Prostate gland (tissue), 2 donors: ENCODE data around the gene NEUROD4.

Source experiments
- POLR2A ChIP-seq: fragments of 450-650 bp; IDR thresholded peaks from one replicate; pipeline ENCODE4 v1.6.1; 2016; ENCODE audit warnings: antibody characterized with exemption, mild to moderate bottlenecking
- TF ChIP-seq, protein P1 (sequence below), 4 experiments: fragments of 200-600 bp in 2 of 4; fragments of 450-650 bp in 2 of 4; sonication (generic) in 2 of 4; IDR thresholded peaks; 1 replicate in 3 of 4; 2 replicates in 1 of 4; pipeline ENCODE4 v1.5.1; 2016 to 2019; ENCODE audit warnings: antibody characterized with exemption in 4 of 4, mild to moderate bottlenecking in 2 of 4, moderate library complexity in 2 of 4

DNA sequence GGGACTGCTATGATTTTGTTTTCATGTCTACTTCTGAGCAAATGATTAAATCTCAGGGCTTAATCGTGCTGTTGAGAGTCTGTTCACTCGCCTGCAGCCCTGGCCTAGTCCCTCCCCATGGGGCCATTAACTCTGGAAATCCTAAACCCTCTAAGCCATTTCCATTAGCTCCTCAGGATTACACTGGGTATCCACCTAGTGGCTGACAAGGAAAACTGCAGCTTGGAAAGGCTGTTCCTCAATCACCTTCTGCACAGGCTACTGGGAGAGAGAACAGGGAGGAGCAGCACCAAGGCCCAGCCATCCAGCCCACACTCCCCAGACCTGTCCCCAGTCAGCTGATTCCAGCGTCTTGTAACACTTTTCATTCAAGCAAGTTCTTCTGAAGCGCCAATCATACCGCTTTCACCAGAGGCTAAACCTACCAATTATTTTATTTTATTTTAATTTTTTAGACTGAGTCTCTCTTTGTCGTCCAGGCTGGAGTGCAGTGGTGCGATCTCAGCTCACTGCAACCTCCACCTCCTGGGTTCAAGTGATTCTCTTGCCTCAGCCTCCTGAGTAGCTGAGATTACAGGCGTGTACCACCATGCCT is 48.7 kb downstream of the NEUROD4 start:
- TF ChIP-seq, protein P1, sequence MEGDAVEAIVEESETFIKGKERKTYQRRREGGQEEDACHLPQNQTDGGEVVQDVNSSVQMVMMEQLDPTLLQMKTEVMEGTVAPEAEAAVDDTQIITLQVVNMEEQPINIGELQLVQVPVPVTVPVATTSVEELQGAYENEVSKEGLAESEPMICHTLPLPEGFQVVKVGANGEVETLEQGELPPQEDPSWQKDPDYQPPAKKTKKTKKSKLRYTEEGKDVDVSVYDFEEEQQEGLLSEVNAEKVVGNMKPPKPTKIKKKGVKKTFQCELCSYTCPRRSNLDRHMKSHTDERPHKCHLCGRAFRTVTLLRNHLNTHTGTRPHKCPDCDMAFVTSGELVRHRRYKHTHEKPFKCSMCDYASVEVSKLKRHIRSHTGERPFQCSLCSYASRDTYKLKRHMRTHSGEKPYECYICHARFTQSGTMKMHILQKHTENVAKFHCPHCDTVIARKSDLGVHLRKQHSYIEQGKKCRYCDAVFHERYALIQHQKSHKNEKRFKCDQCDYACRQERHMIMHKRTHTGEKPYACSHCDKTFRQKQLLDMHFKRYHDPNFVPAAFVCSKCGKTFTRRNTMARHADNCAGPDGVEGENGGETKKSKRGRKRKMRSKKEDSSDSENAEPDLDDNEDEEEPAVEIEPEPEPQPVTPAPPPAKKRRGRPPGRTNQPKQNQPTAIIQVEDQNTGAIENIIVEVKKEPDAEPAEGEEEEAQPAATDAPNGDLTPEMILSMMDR (IDR thresholded peaks at IDR 0.05), result peak; percentile 26 to 56 (median 36)
- no peak for TF ChIP-seq POLR2A
